ENCODE results near the gene GOLGA6L24. TPM values are rescaled to one million over a fixed set of nuclear protein-coding genes. Genes with fewer than 3 reads are reported as not detected.
"Not testable (repeated sequence)": the region's sequence is repeated elsewhere in the genome, so short reads cannot be mapped to it uniquely, and the experiment has no call there.

Gene GOLGA6L24
- total and polyA plus RNA-seq, 10 of the 15 experiments (the other 5 are each of a cell fraction or from before 2014, with no cell fraction given), result not detected

DNA sequence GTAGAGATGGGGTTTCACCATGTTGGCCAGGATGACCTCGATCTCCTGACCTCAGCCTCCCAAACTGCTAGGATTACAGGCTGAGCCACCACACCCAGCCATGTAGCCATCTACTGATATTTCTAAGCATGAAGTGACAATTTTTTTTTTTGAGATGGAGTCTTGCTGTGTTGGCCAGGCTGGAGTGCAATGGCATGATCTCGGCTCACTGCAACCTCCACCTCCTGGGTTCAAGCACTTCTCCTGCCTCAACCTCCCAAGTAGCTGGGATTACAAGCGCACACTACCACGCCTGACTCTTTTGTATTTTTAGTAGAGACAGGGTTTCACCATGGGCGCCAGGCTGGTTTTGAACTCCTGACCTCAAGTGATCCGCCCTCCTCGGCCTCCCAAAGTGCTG is 40.9 kb downstream of the GOLGA6L24 start:
- SMC1A ChIA-PET (ENCODE audit: uncharacterized antibody, unreplicated experiment); H3K27me3 ChIP-seq (replicated peaks in 1 of 2; ENCODE audit: control insufficient read depth in 2 of 2, insufficient read depth in 2 of 2, low read length in 1 of 2); H3K9ac ChIP-seq (ENCODE audit: control insufficient read depth, insufficient read depth, low read length); H3K36me3 ChIP-seq (ENCODE audit: control insufficient read depth in 2 of 2, insufficient read depth in 2 of 2, low read length in 1 of 2); BruUV-seq (replicated peaks); H4K20me1 ChIP-seq (ENCODE audit: control insufficient read depth, insufficient read depth); H2AFZ ChIP-seq (ENCODE audit: control insufficient read depth, low read depth, low read length); RAD21 ChIA-PET (ENCODE audit: unreplicated experiment); H3K4me1 ChIP-seq (ENCODE audit: control insufficient read depth, insufficient read depth, low read length); CTCF ChIA-PET; H3K79me2 ChIP-seq (ENCODE audit: control insufficient read depth, insufficient read depth, low read length); intact Hi-C loops (cut with micrococcal nuclease; ENCODE audit: unreplicated experiment); POLR2A ChIA-PET; H3K4me3 ChIP-seq; H3K27ac ChIP-seq (ENCODE audit: control insufficient read depth, insufficient read depth); in situ Hi-C loops (cut with MboI); H3K9me3 ChIP-seq (replicated peaks; ENCODE audit: control insufficient read depth, insufficient read depth, low read length); DNase-seq (ENCODE audit: low read depth, low spot score); ATAC-seq; H3K4me2 ChIP-seq (ENCODE audit: control insufficient read depth, insufficient read depth); FAIRE-seq: not testable (repeated sequence)
- WGBS (ENCODE audit: insufficient coverage, insufficient replicate concordance, low lambda C conversion rate, missing lambda C conversion rate), result 100% methylated on average over 7 of the region's 7 CpGs

DNA sequence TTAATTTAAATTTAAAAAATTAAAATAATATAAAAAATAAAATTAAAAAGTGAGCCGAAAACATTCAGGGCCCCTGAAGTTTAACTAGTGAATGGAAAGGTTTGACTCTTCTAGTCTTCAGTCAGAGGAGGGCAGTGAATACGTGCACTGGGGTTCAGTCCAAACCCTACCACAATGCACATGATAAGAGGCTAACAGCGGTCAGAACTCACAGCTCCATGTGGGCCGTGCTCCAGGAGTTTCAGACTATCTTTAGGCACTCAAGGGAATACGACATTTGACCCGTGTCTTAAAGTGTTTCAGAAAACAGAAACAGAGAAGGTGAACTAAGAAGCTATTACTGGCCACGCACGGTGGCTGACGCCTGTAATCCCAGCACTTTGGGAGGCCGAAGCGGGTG is 47.4 kb downstream of the GOLGA6L24 start:
- intact Hi-C loops (cut with micrococcal nuclease; ENCODE audit: unreplicated experiment); H3K27ac ChIP-seq (ENCODE audit: control insufficient read depth, insufficient read depth); H3K27me3 ChIP-seq (replicated peaks in 1 of 2; ENCODE audit: control insufficient read depth in 2 of 2, insufficient read depth in 2 of 2, low read length in 1 of 2); DNase-seq (ENCODE audit: low read depth, low spot score); POLR2A ChIA-PET; H3K79me2 ChIP-seq (ENCODE audit: control insufficient read depth, insufficient read depth, low read length); H3K36me3 ChIP-seq (ENCODE audit: control insufficient read depth in 2 of 2, insufficient read depth in 2 of 2, low read length in 1 of 2); H3K9ac ChIP-seq (ENCODE audit: control insufficient read depth, insufficient read depth, low read length); RAD21 ChIA-PET (ENCODE audit: unreplicated experiment); H2AFZ ChIP-seq (ENCODE audit: control insufficient read depth, low read depth, low read length); H4K20me1 ChIP-seq (ENCODE audit: control insufficient read depth, insufficient read depth); SMC1A ChIA-PET (ENCODE audit: uncharacterized antibody, unreplicated experiment); H3K4me1 ChIP-seq (ENCODE audit: control insufficient read depth, insufficient read depth, low read length); ATAC-seq; H3K4me3 ChIP-seq; H3K9me3 ChIP-seq (replicated peaks; ENCODE audit: control insufficient read depth, insufficient read depth, low read length); CTCF ChIA-PET; in situ Hi-C loops (cut with MboI); BruUV-seq (replicated peaks); FAIRE-seq; H3K4me2 ChIP-seq (ENCODE audit: control insufficient read depth, insufficient read depth): not testable (repeated sequence)
- WGBS (ENCODE audit: insufficient coverage, insufficient replicate concordance, low lambda C conversion rate, missing lambda C conversion rate), result 80% methylated on average over 10 of the region's 11 CpGs

DNA sequence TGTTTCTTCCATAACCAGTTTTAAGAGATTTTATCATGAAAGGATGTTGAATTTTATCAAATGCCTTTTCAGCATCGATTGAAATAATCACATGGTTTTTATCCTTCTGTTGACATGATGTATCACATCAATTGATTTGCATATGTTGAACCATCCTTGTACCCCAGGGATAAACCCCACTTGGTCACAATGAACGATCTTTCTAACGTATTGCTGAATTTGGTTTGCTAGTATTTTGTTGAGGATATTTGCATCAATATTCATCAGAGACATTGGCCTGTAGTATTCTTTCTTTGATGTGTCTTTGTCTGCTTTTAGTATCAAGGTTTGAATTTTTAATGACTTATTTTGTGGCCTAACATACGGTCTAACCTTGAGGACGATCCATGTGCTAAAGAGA is 49.2 kb downstream of the GOLGA6L24 start:
- RAD21 ChIA-PET (ENCODE audit: unreplicated experiment); H4K20me1 ChIP-seq (ENCODE audit: control insufficient read depth, insufficient read depth); CTCF ChIA-PET; H3K79me2 ChIP-seq (ENCODE audit: control insufficient read depth, insufficient read depth, low read length); FAIRE-seq; H2AFZ ChIP-seq (ENCODE audit: control insufficient read depth, low read depth, low read length); H3K9ac ChIP-seq (ENCODE audit: control insufficient read depth, insufficient read depth, low read length); H3K4me3 ChIP-seq; POLR2A ChIA-PET; in situ Hi-C loops (cut with MboI); H3K27ac ChIP-seq (ENCODE audit: control insufficient read depth, insufficient read depth); H3K36me3 ChIP-seq (ENCODE audit: control insufficient read depth in 2 of 2, insufficient read depth in 2 of 2, low read length in 1 of 2); H3K9me3 ChIP-seq (replicated peaks; ENCODE audit: control insufficient read depth, insufficient read depth, low read length); SMC1A ChIA-PET (ENCODE audit: uncharacterized antibody, unreplicated experiment); ATAC-seq; intact Hi-C loops (cut with micrococcal nuclease; ENCODE audit: unreplicated experiment); DNase-seq (ENCODE audit: low read depth, low spot score); BruUV-seq (replicated peaks); H3K4me2 ChIP-seq (ENCODE audit: control insufficient read depth, insufficient read depth); H3K4me1 ChIP-seq (ENCODE audit: control insufficient read depth, insufficient read depth, low read length); H3K27me3 ChIP-seq (replicated peaks in 1 of 2; ENCODE audit: control insufficient read depth in 2 of 2, insufficient read depth in 2 of 2, low read length in 1 of 2): not testable (repeated sequence)
- WGBS (ENCODE audit: insufficient coverage, insufficient replicate concordance, low lambda C conversion rate, missing lambda C conversion rate), result 97% methylated on average over 5 of the region's 5 CpGs

Small RNA genes within 50 kb of the gene (small RNA-seq; reads per million reads assigned to genes)
- gene AC091304.5 (not detected), gene RN7SL238P (not detected)

Other genes starting within 250 kb of the GOLGA6L24 start
- 28.2 and 29.8 TPM in 2 replicates for gene HERC2, start 35.9 kb downstream of the GOLGA6L24 start, total RNA-seq (2014; rRNA removed)
- gene HERC2, start 35.9 kb downstream of the GOLGA6L24 start, total RNA-seq (2014; rRNA removed; fragmentation: Illumina TruSeq; extraction: Trizol), result 18.5 and 19.7 TPM in 2 replicates
- gene HERC2, start 35.9 kb downstream of the GOLGA6L24 start, total RNA-seq (2021), result 39.0 and 39.8 TPM in 2 replicates
- gene HERC2, start 35.9 kb downstream of the GOLGA6L24 start, polyA plus RNA-seq (2011; rRNA removed), result 8.7 and 12.8 TPM in 2 replicates
- 21.2 and 35.7 TPM in 2 replicates for gene HERC2, start 35.9 kb downstream of the GOLGA6L24 start, polyA plus RNA-seq (2014; fragmentation: Illumina TruSeq; extraction: Trizol)
- 1 to 10 TPM; 6.1 to 8.0 TPM for gene HERC2, start 35.9 kb downstream of the GOLGA6L24 start, polyA plus RNA-seq (2014; fragmentation: Nextera tagmentation; extraction: Ambion mirVana)
- gene HERC2, start 35.9 kb downstream of the GOLGA6L24 start, polyA plus RNA-seq (2014; rRNA removed), result 23.7 and 27.1 TPM in 2 replicates
- 10 to 100 TPM; 24.3 to 31.2 TPM for gene HERC2, start 35.9 kb downstream of the GOLGA6L24 start, polyA plus RNA-seq (2016; fragmentation: Nextera tagmentation; extraction: Ambion mirVana)
- not detected in 2 replicates for gene GOLGA8F, start 20.6 kb upstream of the GOLGA6L24 start, total RNA-seq (2014; rRNA removed)
- gene GOLGA8F, start 20.6 kb upstream of the GOLGA6L24 start, total RNA-seq (2014; rRNA removed; fragmentation: Illumina TruSeq; extraction: Trizol), result not detected in 2 replicates
- gene GOLGA8F, start 20.6 kb upstream of the GOLGA6L24 start, total RNA-seq (2021), result not detected in 2 replicates
- not detected in 2 replicates for gene GOLGA8F, start 20.6 kb upstream of the GOLGA6L24 start, polyA plus RNA-seq (2011; rRNA removed)
- gene GOLGA8F, start 20.6 kb upstream of the GOLGA6L24 start, polyA plus RNA-seq (2014; fragmentation: Illumina TruSeq; extraction: Trizol), result not detected in 2 replicates
- not detected for gene GOLGA8F, start 20.6 kb upstream of the GOLGA6L24 start, polyA plus RNA-seq (2014; fragmentation: Nextera tagmentation; extraction: Ambion mirVana)
- gene GOLGA8F, start 20.6 kb upstream of the GOLGA6L24 start, polyA plus RNA-seq (2014; rRNA removed), result not detected in 2 replicates
- not detected for gene GOLGA8F, start 20.6 kb upstream of the GOLGA6L24 start, polyA plus RNA-seq (2016; fragmentation: Nextera tagmentation; extraction: Ambion mirVana)
- gene GOLGA8G, start 174.9 kb upstream of the GOLGA6L24 start, total RNA-seq (2014; rRNA removed), result not detected in 2 replicates
- gene GOLGA8G, start 174.9 kb upstream of the GOLGA6L24 start, total RNA-seq (2014; rRNA removed; fragmentation: Illumina TruSeq; extraction: Trizol), result not detected in 2 replicates
- gene GOLGA8G, start 174.9 kb upstream of the GOLGA6L24 start, total RNA-seq (2021), result not detected in 2 replicates
- gene GOLGA8G, start 174.9 kb upstream of the GOLGA6L24 start, polyA plus RNA-seq (2011; rRNA removed), result not detected in 2 replicates
- gene GOLGA8G, start 174.9 kb upstream of the GOLGA6L24 start, polyA plus RNA-seq (2014; fragmentation: Illumina TruSeq; extraction: Trizol), result not detected in 2 replicates
- gene GOLGA8G, start 174.9 kb upstream of the GOLGA6L24 start, polyA plus RNA-seq (2014; fragmentation: Nextera tagmentation; extraction: Ambion mirVana), result not detected
- gene GOLGA8G, start 174.9 kb upstream of the GOLGA6L24 start, polyA plus RNA-seq (2014; rRNA removed), result not detected in 2 replicates
- gene GOLGA8G, start 174.9 kb upstream of the GOLGA6L24 start, polyA plus RNA-seq (2016; fragmentation: Nextera tagmentation; extraction: Ambion mirVana), result not detected
- not detected in 2 replicates for gene GOLGA6L25, start 195.5 kb upstream of the GOLGA6L24 start, total RNA-seq (2014; rRNA removed)
- not detected in 2 replicates for gene GOLGA6L25, start 195.5 kb upstream of the GOLGA6L24 start, total RNA-seq (2014; rRNA removed; fragmentation: Illumina TruSeq; extraction: Trizol)
- gene GOLGA6L25, start 195.5 kb upstream of the GOLGA6L24 start, total RNA-seq (2021), result not detected in 2 replicates
- not detected in 2 replicates for gene GOLGA6L25, start 195.5 kb upstream of the GOLGA6L24 start, polyA plus RNA-seq (2011; rRNA removed)
- not detected in 2 replicates for gene GOLGA6L25, start 195.5 kb upstream of the GOLGA6L24 start, polyA plus RNA-seq (2014; fragmentation: Illumina TruSeq; extraction: Trizol)
- gene GOLGA6L25, start 195.5 kb upstream of the GOLGA6L24 start, polyA plus RNA-seq (2014; fragmentation: Nextera tagmentation; extraction: Ambion mirVana), result not detected
- not detected in 2 replicates for gene GOLGA6L25, start 195.5 kb upstream of the GOLGA6L24 start, polyA plus RNA-seq (2014; rRNA removed)
- not detected for gene GOLGA6L25, start 195.5 kb upstream of the GOLGA6L24 start, polyA plus RNA-seq (2016; fragmentation: Nextera tagmentation; extraction: Ambion mirVana)